ENCODE measurements around the gene PTPRD.

Gene PTPRD

GRCh38 chr9:8571643-8572042 lies 2041.2 kb downstream of the PTPRD start:
- DNase-seq (ENCODE audit: low read depth) = no peak

- no peak for DNase-seq (ENCODE audit: low read depth)
Measured at GRCh38 chr9:8570776-8571175, 2042.0 kb downstream of the PTPRD start.

DNA sequence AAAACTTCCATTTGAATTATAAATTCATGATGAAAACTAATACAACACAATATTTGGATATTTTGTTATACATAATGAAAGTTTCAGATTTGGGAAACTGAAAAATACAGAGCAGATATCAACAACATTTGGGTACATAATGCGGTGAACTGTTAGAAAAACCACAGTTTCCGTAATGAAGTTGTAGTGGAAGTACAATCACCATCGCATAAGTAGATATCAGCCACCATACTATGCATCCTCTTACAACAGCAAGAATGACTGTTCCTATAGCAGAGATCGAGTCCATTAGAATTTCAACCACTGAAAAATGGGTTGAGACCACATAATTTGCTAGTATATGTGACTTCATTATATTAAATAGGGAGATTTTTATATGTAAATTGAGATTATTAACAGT lies 2043.0 kb downstream of the PTPRD start:
- no peak for DNase-seq (ENCODE audit: low read depth)

DNA sequence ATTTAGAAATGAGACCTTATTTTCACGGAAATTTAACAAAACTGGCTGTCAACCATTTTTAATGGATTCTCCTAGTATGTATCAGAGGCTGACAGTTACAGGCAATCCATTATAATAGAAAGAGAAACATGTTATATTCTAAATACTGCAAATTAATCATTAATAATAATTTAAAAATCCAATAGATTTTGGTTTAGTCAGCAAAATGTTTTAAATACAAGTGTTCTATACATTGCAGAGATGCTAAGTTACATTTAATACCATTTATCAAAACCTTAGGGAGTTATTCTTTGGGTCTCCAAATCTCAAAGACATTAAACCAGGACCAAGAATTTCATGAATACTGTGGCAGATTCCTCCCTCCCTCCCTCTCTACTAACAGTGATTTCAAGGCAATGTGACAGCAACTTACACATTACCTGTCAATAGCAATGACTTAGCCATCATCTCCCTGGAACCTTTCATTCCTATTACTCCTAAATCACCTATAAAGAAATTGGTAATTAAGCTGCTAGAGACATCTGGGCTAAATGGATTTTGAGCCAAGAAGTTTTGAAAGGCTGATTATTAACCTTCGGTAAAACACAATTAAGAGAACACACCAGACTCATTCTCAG lies 2044.7 kb downstream of the PTPRD start:
- no peak for DNase-seq (ENCODE audit: low read depth)

GRCh38 chr9:8564960-8565359 lies 2047.8 kb downstream of the PTPRD start:
- no peak for DNase-seq (ENCODE audit: low read depth)

DNA sequence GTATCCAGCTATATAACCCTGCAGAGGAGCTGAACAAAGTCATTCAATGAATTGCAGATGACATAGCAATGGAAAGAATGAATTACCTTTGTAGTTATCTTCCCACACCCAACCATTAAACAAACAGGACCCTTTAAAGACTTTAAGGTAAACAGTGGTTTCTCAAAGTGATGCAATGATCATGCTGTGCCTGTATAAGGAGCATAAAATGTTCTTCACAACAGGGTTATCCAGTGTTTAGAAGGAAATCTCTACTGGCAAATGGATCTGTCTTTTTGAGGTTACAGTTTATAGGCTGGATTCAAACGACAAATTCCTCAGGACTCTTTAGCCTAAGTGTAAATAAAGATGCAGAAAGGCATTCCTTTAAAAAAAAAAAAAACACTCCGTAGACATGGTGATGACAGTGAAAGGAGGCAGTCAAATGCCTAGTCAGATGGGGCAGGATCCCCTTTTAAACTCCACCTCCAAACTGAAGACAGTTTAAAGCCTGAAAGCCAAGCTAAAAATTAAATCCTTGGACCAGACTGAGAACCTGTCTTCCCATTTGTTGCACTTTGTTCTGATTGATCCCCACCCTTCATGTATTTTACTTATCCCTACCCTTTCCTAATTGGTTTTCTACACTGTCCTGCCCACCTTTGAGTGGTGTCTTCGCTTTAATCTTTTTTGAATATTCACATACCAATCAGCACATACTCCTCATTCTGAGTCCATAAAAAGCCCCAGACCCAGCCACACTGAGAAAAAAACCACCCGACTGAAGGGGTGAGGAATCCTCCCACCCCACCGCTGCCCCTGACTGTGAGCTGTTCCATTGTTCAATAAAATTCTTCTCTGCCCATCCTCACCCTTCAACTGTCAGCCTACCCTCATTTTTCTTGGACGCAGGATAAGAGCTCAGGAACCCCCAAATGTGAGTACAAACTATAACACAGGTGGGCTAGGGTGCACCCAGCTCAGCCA lies 2052.0 kb downstream of the PTPRD start:
- DNase-seq (ENCODE audit: low read depth) = no peak

DNA sequence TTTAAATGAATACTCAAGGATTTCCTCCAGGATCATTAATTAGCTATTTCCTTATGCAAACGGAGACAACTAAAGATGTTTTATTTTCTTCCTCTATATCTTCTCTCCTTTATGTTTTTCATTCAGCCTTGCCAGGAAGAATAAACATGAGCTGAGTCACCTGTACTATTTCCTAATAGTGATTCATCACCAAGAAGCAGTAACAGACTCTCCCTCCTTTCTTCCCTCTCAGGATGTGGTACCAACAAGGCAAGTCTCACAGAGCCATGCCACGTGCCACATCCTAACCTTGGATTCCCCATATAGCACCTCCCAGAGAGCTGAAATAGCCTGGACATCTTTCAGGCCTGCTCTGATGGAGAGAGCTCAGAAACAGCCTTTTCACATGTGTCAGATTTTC lies 2054.6 kb downstream of the PTPRD start:
- peak; percentile 22 for DNase-seq (ENCODE audit: low read depth)

GRCh38 chr9:8555762-8556500 lies 2056.9 kb downstream of the PTPRD start:
- DNase-seq (ENCODE audit: low read depth) = no peak

GRCh38 chr9:8553444-8553843 lies 2059.4 kb downstream of the PTPRD start:
- DNase-seq (ENCODE audit: low read depth) = no peak

DNA sequence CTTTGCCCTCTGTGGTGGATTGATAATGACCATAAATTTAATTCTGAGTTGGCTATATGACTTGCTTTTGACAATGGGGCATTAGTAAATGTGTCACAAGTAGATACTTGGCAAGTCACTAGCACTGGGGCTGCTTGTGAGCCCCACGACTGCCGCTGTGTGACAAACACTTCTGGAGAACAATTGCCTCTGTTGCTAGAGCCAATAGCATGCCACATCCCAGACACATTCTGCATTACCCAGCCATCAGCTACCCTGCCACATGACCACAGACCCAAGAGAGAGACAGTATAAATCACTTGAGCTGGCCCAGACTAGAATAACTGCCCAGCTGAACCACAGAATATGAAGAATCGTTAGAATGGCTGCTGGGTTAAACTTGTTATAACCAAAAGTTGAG lies 2060.1 kb downstream of the PTPRD start:
- no peak for DNase-seq (ENCODE audit: low read depth)

DNA sequence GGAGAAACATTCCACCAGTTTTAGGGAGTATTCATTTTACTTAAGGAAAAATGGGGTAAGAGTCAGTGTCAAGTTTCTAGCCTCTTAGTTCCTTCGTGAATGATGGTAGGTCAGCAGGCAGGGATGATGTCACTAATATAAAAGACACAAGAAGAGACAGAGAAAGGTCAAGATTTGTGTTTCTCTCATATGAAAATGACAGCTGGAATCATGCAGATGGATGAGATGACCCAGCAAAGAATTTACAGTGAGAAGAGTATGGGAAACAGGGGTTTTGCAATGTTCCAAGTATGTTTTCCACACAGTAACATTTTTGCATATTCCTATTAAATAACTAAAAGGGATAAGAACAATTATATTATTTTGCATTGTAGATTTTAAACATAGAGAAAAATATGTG lies 2063.6 kb downstream of the PTPRD start:
- no peak for DNase-seq (ENCODE audit: low read depth)

DNA sequence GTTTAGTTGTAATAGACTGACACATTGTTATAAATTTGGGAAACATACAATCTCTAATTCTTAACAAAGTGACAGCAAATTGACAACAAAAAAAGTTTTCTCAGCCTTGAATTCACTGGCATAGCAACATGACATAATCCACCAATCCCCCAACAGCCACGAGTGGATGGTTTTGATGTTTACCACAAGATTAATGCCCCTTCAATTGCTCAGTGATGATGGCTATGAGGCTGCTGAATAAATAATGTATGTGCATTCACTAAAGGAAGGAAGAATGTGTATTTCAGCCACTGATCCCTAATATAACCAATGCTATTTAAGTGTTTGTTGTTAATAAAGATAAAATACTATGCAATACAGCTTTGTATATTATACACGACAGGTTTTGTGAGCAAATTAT lies 2069.6 kb downstream of the PTPRD start:
- no peak for DNase-seq (ENCODE audit: low read depth)

DNA sequence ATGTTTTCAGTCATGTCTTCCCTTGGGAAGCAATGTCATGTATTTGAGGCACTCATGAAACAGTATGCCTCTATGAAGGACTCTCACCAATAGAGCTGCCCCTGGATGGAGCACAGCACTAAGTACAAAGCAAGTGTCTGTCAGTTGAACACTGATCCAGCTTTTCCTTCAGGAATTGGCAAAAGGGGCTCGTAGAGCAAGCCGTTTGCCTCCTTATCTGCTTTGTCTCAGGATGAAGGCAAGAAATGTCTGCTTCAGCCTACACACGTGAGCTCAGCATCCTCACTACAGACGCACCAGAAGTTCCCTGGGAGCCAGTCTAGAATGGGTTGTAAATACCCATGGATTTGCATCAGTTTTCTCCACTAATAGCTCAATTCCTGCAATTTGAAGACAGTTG lies 2070.3 kb downstream of the PTPRD start:
- DNase-seq (ENCODE audit: low read depth) = no peak

- DNase-seq (ENCODE audit: low read depth) = no peak
Measured at GRCh38 chr9:8539681-8540197, 2073.1 kb downstream of the PTPRD start.

GRCh38 chr9:8536845-8537244 lies 2076.0 kb downstream of the PTPRD start:
- DNase-seq (ENCODE audit: low read depth) = no peak

GRCh38 chr9:8534828-8535227 lies 2078.0 kb downstream of the PTPRD start:
- no peak for DNase-seq (ENCODE audit: low read depth)

DNA sequence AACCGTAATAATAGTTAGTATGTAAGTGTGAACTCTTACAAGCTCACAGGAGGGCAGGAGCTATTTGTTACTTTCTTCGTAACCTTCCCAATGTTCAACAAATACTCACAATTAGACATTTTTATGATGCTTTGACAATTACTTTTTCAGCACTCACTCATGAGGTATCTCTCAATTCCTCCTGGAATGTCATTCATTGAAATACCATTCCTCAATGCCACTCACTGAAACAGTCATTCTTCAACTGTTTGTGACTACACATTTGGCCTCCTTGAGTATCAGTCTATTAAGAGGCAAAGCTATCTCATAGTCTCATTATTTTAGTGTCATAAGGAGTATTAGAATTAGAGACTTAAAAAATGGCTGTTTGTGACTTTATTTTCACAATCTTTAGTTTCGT lies 2079.1 kb downstream of the PTPRD start:
- no peak for DNase-seq (ENCODE audit: low read depth)

- no peak for DNase-seq (ENCODE audit: low read depth)
Measured at GRCh38 chr9:8531826-8532415, 2080.9 kb downstream of the PTPRD start.

- DNase-seq (ENCODE audit: low read depth) = no peak
Measured at GRCh38 chr9:8521112-8521511, 2091.7 kb downstream of the PTPRD start.

GRCh38 chr9:8515748-8516147 lies 2097.1 kb downstream of the PTPRD start:
- DNase-seq (ENCODE audit: low read depth) = no peak

GRCh38 chr9:8514760-8515159 lies 2098.0 kb downstream of the PTPRD start:
- no peak for DNase-seq (ENCODE audit: low read depth)

DNA sequence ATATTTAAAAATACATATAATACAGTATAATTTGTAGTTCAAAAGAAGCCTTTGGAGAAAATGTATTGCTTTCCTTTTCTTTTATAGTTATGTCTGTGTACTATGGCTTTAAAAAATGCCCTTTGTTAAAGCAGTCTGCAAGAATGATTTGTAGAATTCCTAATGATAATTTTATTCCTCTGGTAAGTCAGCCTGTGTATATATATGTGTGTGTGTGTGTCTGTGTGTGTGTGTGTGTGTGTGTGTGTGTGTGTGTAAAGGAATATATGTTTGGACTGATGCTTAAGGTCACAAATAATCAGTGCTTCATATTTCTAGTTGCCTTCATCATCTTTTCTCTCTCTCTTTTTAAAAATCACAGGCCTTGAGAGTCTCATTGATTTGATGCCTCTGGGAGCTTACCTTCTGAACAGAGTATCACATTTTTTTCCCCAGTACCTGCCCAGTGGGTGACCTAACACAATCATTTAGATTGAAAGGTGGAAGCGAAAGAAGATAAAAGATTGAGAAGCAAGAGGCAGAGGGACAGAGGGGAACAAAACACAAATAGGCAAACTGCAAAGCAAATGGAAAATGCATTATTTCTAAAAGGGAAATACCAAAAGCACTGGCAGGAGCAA lies 2104.0 kb downstream of the PTPRD start:
- no peak for DNase-seq (ENCODE audit: low read depth)
